GM19467 (cell line): ENCODE measurements around the gene NRN1L.
"Not testable (repeated sequence)": the region's sequence is repeated elsewhere in the genome, so short reads cannot be mapped to it uniquely, and the experiment has no call there.

ENCODE experiments used
- ATAC-seq: cut with Tn5 transposase; IDR thresholded peaks from one replicate; pipeline ENCODE4 v1.9.1; 2021; ENCODE audit warnings: mild to moderate bottlenecking, moderate library complexity; ENCODE audit not compliant: unreplicated experiment

Gene NRN1L

GRCh38 chr16:67884684-67885083, at the start of gene NRN1L:
Gene NRN1L (plus strand): TSS chr16:67884885. CDS start chr16:67884904, 19 bp downstream.
- no peak for ATAC-seq

- not testable (repeated sequence) for ATAC-seq
These were observed 47.5 kb upstream of the NRN1L start for GRCh38 chr16:67837190-67837589.

- ATAC-seq = no peak
These were observed 46.9 kb upstream of the NRN1L start for GRCh38 chr16:67837811-67838210.

- no peak for ATAC-seq
These were observed 43.4 kb upstream of the NRN1L start for GRCh38 chr16:67841198-67841815.

GRCh38 chr16:67841816-67842508, 42.7 kb upstream of the NRN1L start, which contains the start of gene THAP11:
Gene THAP11 (plus strand): TSS chr16:67842320. CDS start chr16:67842555, 235 bp downstream.
- peak; percentile 44 for ATAC-seq

- peak; percentile 2 for ATAC-seq
These were observed 42.0 kb upstream of the NRN1L start for GRCh38 chr16:67842509-67843342.

GRCh38 chr16:67843343-67843765, 41.3 kb upstream of the NRN1L start:
- no peak for ATAC-seq

- no peak for ATAC-seq
These were observed 40.2 kb upstream of the NRN1L start for GRCh38 chr16:67844497-67844896.

GRCh38 chr16:67845291-67846062, 39.2 kb upstream of the NRN1L start:
- no peak for ATAC-seq

GRCh38 chr16:67846063-67846319, 38.7 kb upstream of the NRN1L start:
- no peak for ATAC-seq

- ATAC-seq = peak; percentile 52
These were observed 38.2 kb upstream of the NRN1L start, which contains the start of gene NUTF2 for GRCh38 chr16:67846320-67847063. Gene NUTF2 (plus strand): TSS chr16:67846933. CDS start chr16:67865131, 18,198 bp downstream.

GRCh38 chr16:67847064-67847861, 37.4 kb upstream of the NRN1L start, which contains the start of gene CENPT:
Gene CENPT (minus strand): TSS chr16:67847693. CDS start chr16:67833859, 13,834 bp downstream.
- ATAC-seq = peak; percentile 29

- ATAC-seq = no peak
These were observed 36.6 kb upstream of the NRN1L start for GRCh38 chr16:67848118-67848517.

GRCh38 chr16:67853670-67854069, 31.0 kb upstream of the NRN1L start:
- no peak for ATAC-seq

GRCh38 chr16:67855789-67856188, 28.9 kb upstream of the NRN1L start:
- no peak for ATAC-seq

- no peak for ATAC-seq
These were observed 27.6 kb upstream of the NRN1L start for GRCh38 chr16:67856927-67857546.

GRCh38 chr16:67857547-67858233, 27.0 kb upstream of the NRN1L start:
- ATAC-seq = no peak

GRCh38 chr16:67858500-67858899, 26.2 kb upstream of the NRN1L start:
- ATAC-seq = no peak
